ENCODE data around the gene ACP2. TPM values are rescaled to one million over a fixed set of nuclear protein-coding genes. Genes with fewer than 3 reads are reported as not detected.

The ACP2 gene
- total and polyA plus RNA-seq, 9 donors: 15.6 to 31.8 (median 28.2) TPM

- no peaks in the 10 kb centered on the region for H3K9me3 ChIP-seq (replicated peaks; ENCODE audit: control insufficient read depth, low read depth, low read length)
- H3K27me3 ChIP-seq (ENCODE audit: control insufficient read depth, insufficient read depth, low read length): no peaks in the 10 kb centered on the region
- 0% methylated on average over 50 of the region's 57 CpGs for WGBS (ENCODE audit: insufficient coverage)
- H3K36me3 ChIP-seq (ENCODE audit: control insufficient read depth, insufficient read depth, low read length): peaks cover 7% of the 10 kb centered on the region
- peak; percentile 92 for DNase-seq
- H3K4me1 ChIP-seq (ENCODE audit: control insufficient read depth, insufficient read depth, low read length): peaks cover 37% of the 10 kb centered on the region
- H3K27ac ChIP-seq (ENCODE audit: low read length): peak within 1 kb of the TSS; percentile 95
- H3K4me3 ChIP-seq (ENCODE audit: low read length): peak within 1 kb of the TSS; percentile 75
These were observed 21.3 kb upstream of the ACP2 start, which contains the start of gene MADD for GRCh38 chr11:47269829-47270305. MADD (plus strand) TSS chr11:47270133.

GRCh38 chr11:47269002-47269828 lies 20.6 kb upstream of the ACP2 start:
- peaks cover under 1% of the 10 kb centered on the region for H3K36me3 ChIP-seq (ENCODE audit: control insufficient read depth, insufficient read depth, low read length)
- peaks cover 37% of the 10 kb centered on the region for H3K4me1 ChIP-seq (ENCODE audit: control insufficient read depth, insufficient read depth, low read length)
- peak overlapping the region; percentile 75 for H3K4me3 ChIP-seq (ENCODE audit: low read length)
- peak; percentile 93 for DNase-seq
- no peaks in the 10 kb centered on the region for H3K9me3 ChIP-seq (replicated peaks; ENCODE audit: control insufficient read depth, low read depth, low read length)
- under 1% methylated on average over 35 of the region's 52 CpGs for WGBS (ENCODE audit: insufficient coverage)
- no peaks in the 10 kb centered on the region for H3K27me3 ChIP-seq (ENCODE audit: control insufficient read depth, insufficient read depth, low read length)
- peak overlapping the region; percentile 95 for H3K27ac ChIP-seq (ENCODE audit: low read length)

- Histone ChIP-seq H3K4me3 (ENCODE audit: low read length) (peak overlapping the region; percentile 75), H3K27me3 (ENCODE audit: control insufficient read depth, insufficient read depth, low read length) (no peaks in the 10 kb centered on the region), H3K27ac (ENCODE audit: low read length) (peak overlapping the region; percentile 92), H3K9me3 (replicated peaks; ENCODE audit: control insufficient read depth, low read depth, low read length) (no peaks in the 10 kb centered on the region), H3K4me1 (ENCODE audit: control insufficient read depth, insufficient read depth, low read length) (peaks cover 37% of the 10 kb centered on the region), H3K36me3 (ENCODE audit: control insufficient read depth, insufficient read depth, low read length) (no peaks in the 10 kb centered on the region)
- DNase-seq: no peak
- 26% methylated on average over 10 of the region's 13 CpGs for WGBS (ENCODE audit: insufficient coverage)
These were observed 19.9 kb upstream of the ACP2 start for GRCh38 chr11:47268448-47269001.

- Histone ChIP-seq H3K36me3 (ENCODE audit: control insufficient read depth, insufficient read depth, low read length) (no peaks in the 10 kb centered on the region), H3K4me3 (ENCODE audit: low read length) (no peak overlapping the region), H3K9me3 (replicated peaks; ENCODE audit: control insufficient read depth, low read depth, low read length) (no peaks in the 10 kb centered on the region), H3K27ac (ENCODE audit: low read length) (peak overlapping the region; percentile 92), H3K27me3 (ENCODE audit: control insufficient read depth, insufficient read depth, low read length) (no peaks in the 10 kb centered on the region), H3K4me1 (ENCODE audit: control insufficient read depth, insufficient read depth, low read length) (peaks cover 37% of the 10 kb centered on the region)
- no peak for DNase-seq
- 45% methylated on average over 2 of the region's 6 CpGs for WGBS (ENCODE audit: insufficient coverage)
These were observed 19.3 kb upstream of the ACP2 start for GRCh38 chr11:47267876-47268275.

- Histone ChIP-seq H3K36me3 (ENCODE audit: control insufficient read depth, insufficient read depth, low read length) (peaks cover 5% of the 10 kb centered on the region), H3K27ac (ENCODE audit: low read length) (no peak overlapping the region), H3K27me3 (ENCODE audit: control insufficient read depth, insufficient read depth, low read length) (no peaks in the 10 kb centered on the region), H3K4me3 (ENCODE audit: low read length) (no peak overlapping the region), H3K9me3 (replicated peaks; ENCODE audit: control insufficient read depth, low read depth, low read length) (no peaks in the 10 kb centered on the region), H3K4me1 (ENCODE audit: control insufficient read depth, insufficient read depth, low read length) (peaks cover 21% of the 10 kb centered on the region)
- 100% methylated on average over 1 of the region's 4 CpGs for WGBS (ENCODE audit: insufficient coverage)
- no peak for DNase-seq
These were observed 15.9 kb upstream of the ACP2 start for GRCh38 chr11:47264521-47264920.

GRCh38 chr11:47264119-47264518 lies 15.5 kb upstream of the ACP2 start:
- H3K36me3 ChIP-seq (ENCODE audit: control insufficient read depth, insufficient read depth, low read length): peaks cover 5% of the 10 kb centered on the region
- H3K4me1 ChIP-seq (ENCODE audit: control insufficient read depth, insufficient read depth, low read length): peaks cover 23% of the 10 kb centered on the region
- H3K27me3 ChIP-seq (ENCODE audit: control insufficient read depth, insufficient read depth, low read length): no peaks in the 10 kb centered on the region
- no peak for DNase-seq
- no peak overlapping the region for H3K4me3 ChIP-seq (ENCODE audit: low read length)
- WGBS (ENCODE audit: insufficient coverage): 69% methylated on average over 4 of the region's 6 CpGs
- no peak overlapping the region for H3K27ac ChIP-seq (ENCODE audit: low read length)
- no peaks in the 10 kb centered on the region for H3K9me3 ChIP-seq (replicated peaks; ENCODE audit: control insufficient read depth, low read depth, low read length)

GRCh38 chr11:47261291-47261800 lies 12.7 kb upstream of the ACP2 start:
- H3K27ac ChIP-seq (ENCODE audit: low read length): no peak overlapping the region

GRCh38 chr11:47260366-47260765 lies 11.8 kb upstream of the ACP2 start:
- DNase-seq: no peak
- 92% methylated on average over 18 of the region's 19 CpGs for WGBS (ENCODE audit: insufficient coverage)
- H3K4me1 ChIP-seq (ENCODE audit: control insufficient read depth, insufficient read depth, low read length): peaks cover 40% of the 10 kb centered on the region

More at GRCh38 chr11:47261291-47261800, 12.7 kb upstream of the ACP2 start:
- 92% methylated on average over 22 of the region's 22 CpGs for WGBS (ENCODE audit: insufficient coverage)
- Histone ChIP-seq H3K36me3 (ENCODE audit: control insufficient read depth, insufficient read depth, low read length) (peaks cover 5% of the 10 kb centered on the region), H3K4me1 (ENCODE audit: control insufficient read depth, insufficient read depth, low read length) (peaks cover 31% of the 10 kb centered on the region), H3K27me3 (ENCODE audit: control insufficient read depth, insufficient read depth, low read length) (no peaks in the 10 kb centered on the region), H3K4me3 (ENCODE audit: low read length) (no peak overlapping the region), H3K9me3 (replicated peaks; ENCODE audit: control insufficient read depth, low read depth, low read length) (no peaks in the 10 kb centered on the region)
- no peak for DNase-seq

GRCh38 chr11:47259232-47259977 lies 10.8 kb upstream of the ACP2 start:
- Histone ChIP-seq H3K4me1 (ENCODE audit: control insufficient read depth, insufficient read depth, low read length) (peaks cover 49% of the 10 kb centered on the region), H3K36me3 (ENCODE audit: control insufficient read depth, insufficient read depth, low read length) (peaks cover 5% of the 10 kb centered on the region), H3K27ac (ENCODE audit: low read length) (no peak overlapping the region), H3K27me3 (ENCODE audit: control insufficient read depth, insufficient read depth, low read length) (no peaks in the 10 kb centered on the region), H3K9me3 (replicated peaks; ENCODE audit: control insufficient read depth, low read depth, low read length) (no peaks in the 10 kb centered on the region), H3K4me3 (ENCODE audit: low read length) (no peak overlapping the region)
- no peak for DNase-seq
- whole genome bisulfite sequencing (ENCODE audit: insufficient coverage): 30% methylated on average over 9 of the region's 10 CpGs

More at GRCh38 chr11:47260366-47260765, 11.8 kb upstream of the ACP2 start:
- H3K36me3 ChIP-seq (ENCODE audit: control insufficient read depth, insufficient read depth, low read length): peaks cover 5% of the 10 kb centered on the region
- no peaks in the 10 kb centered on the region for H3K27me3 ChIP-seq (ENCODE audit: control insufficient read depth, insufficient read depth, low read length)
- H3K27ac ChIP-seq (ENCODE audit: low read length): no peak overlapping the region
- H3K4me3 ChIP-seq (ENCODE audit: low read length): no peak overlapping the region
- no peaks in the 10 kb centered on the region for H3K9me3 ChIP-seq (replicated peaks; ENCODE audit: control insufficient read depth, low read depth, low read length)

All from muscle of leg (tissue), 11 donors.